Liver (tissue), 9 donors: ENCODE measurements around the gene CFAP299. TPM values are rescaled to one million over a fixed set of nuclear protein-coding genes. Genes with fewer than 3 reads are reported as not detected.

Experiments
- DNase-seq: peaks from one replicate; pipeline ENCODE4 v3.0.0-alpha.2; 2017; ENCODE audit warnings: low spot score
- H3K27ac ChIP-seq, 2 donors: one replicate each; pipeline ENCODE4 v1.7.0; 2013; ENCODE audit warnings: inconsistent platforms in 2 of 2, low read length in 2 of 2, control low read depth in 1 of 2, low read depth in 1 of 2, mild to moderate bottlenecking in 1 of 2
- H3K27me3 ChIP-seq, 4 donors: one replicate each; pipeline versions ENCODE4 v1.6.1 to v1.7.0; 2013; ENCODE audit warnings: low read length in 3 of 4, inconsistent platforms in 1 of 4, mild to moderate bottlenecking in 1 of 4, moderate library complexity in 1 of 4; ENCODE audit not compliant: control insufficient read depth in 4 of 4, insufficient read depth in 4 of 4
- H3K36me3 ChIP-seq, 4 donors: one replicate each; pipeline versions ENCODE4 v1.6.1 to v1.7.0; 2013; ENCODE audit warnings: low read length in 3 of 4, mild to moderate bottlenecking in 3 of 4, low read depth in 1 of 4, moderate library complexity in 1 of 4; ENCODE audit not compliant: control insufficient read depth in 4 of 4, insufficient read depth in 3 of 4
- H3K4me1 ChIP-seq, 4 donors: one replicate each; pipeline versions ENCODE4 v1.6.1 to v1.7.0; 2013; ENCODE audit warnings: low read length in 3 of 4, mild to moderate bottlenecking in 3 of 4, moderate library complexity in 1 of 4; ENCODE audit not compliant: control insufficient read depth in 4 of 4, insufficient read depth in 4 of 4
- H3K4me3 ChIP-seq, 3 donors: one replicate each; pipeline versions ENCODE4 v1.6.1 to v1.7.0; 2013; ENCODE audit warnings: low read length in 3 of 3, control low read depth in 1 of 3, low read depth in 1 of 3, mild to moderate bottlenecking in 1 of 3
- H3K9ac ChIP-seq, 2 donors: one replicate each; pipeline ENCODE4 v1.7.0; 2013; ENCODE audit warnings: low read length in 2 of 2, mild to moderate bottlenecking in 2 of 2, moderate library complexity in 2 of 2, control low read depth in 1 of 2, low read depth in 1 of 2
- H3K9me3 ChIP-seq, 4 donors: one replicate each; pipeline versions ENCODE4 v1.6.1 to v1.7.0; 2013; ENCODE audit warnings: low read length in 3 of 4; ENCODE audit not compliant: control insufficient read depth in 4 of 4
- ATF3 ChIP-seq: IDR thresholded peaks from 2 replicates; pipeline ENCODE4 v1.6.1; 2016; ENCODE audit warnings: antibody characterized with exemption
- CTCF ChIP-seq: fragments of 150-350 bp; IDR thresholded peaks from 2 replicates; pipeline ENCODE4 v1.5.1; 2017; ENCODE audit warnings: improper control_type of control experiment, low read depth, low read length; ENCODE audit not compliant: missing input control
- EGR1 ChIP-seq, 2 donors: IDR thresholded peaks; 2 replicates each; pipeline ENCODE4 v1.6.1; 2016 to 2018; ENCODE audit warnings: antibody characterized with exemption in 2 of 2, low read depth in 2 of 2
- FOXA1 ChIP-seq: IDR thresholded peaks from 2 replicates; pipeline ENCODE4 v1.6.1; 2016; ENCODE audit warnings: antibody characterized with exemption
- FOXA2 ChIP-seq: IDR thresholded peaks from 2 replicates; pipeline ENCODE4 v1.6.1; 2016; ENCODE audit warnings: antibody characterized with exemption
- GABPA ChIP-seq, 2 donors: IDR thresholded peaks in 1 of 2; conservative IDR thresholded peaks in 1 of 2; 2 replicates each; pipeline ENCODE4 v1.6.1; 2016; ENCODE audit warnings: antibody characterized with exemption in 2 of 2, mild to moderate bottlenecking in 1 of 2, moderate library complexity in 1 of 2
- HNF4A ChIP-seq, 2 donors: conservative IDR thresholded peaks; 2 replicates each; pipeline ENCODE4 v1.6.1; 2016; ENCODE audit warnings: antibody characterized with exemption in 2 of 2, mild to moderate bottlenecking in 2 of 2
- HNF4G ChIP-seq: IDR thresholded peaks from 2 replicates; pipeline ENCODE4 v1.6.1; 2016; ENCODE audit warnings: antibody characterized with exemption
- JUND ChIP-seq, 2 donors: IDR thresholded peaks; 2 replicates each; pipeline ENCODE4 v1.6.1; 2016; ENCODE audit warnings: antibody characterized with exemption in 2 of 2
- MAX ChIP-seq: IDR thresholded peaks from 2 replicates; pipeline ENCODE4 v1.6.1; 2016; ENCODE audit warnings: antibody characterized with exemption
- NR2F2 ChIP-seq: IDR thresholded peaks from 2 replicates; pipeline ENCODE4 v1.6.1; 2016; ENCODE audit warnings: antibody characterized with exemption
- RAD21 ChIP-seq, 2 donors: IDR thresholded peaks; 2 replicates each; pipeline ENCODE4 v1.6.1; 2016; ENCODE audit warnings: antibody characterized with exemption in 2 of 2, mild to moderate bottlenecking in 2 of 2
- REST ChIP-seq: IDR thresholded peaks from 2 replicates; pipeline ENCODE4 v1.6.1; 2016; ENCODE audit warnings: antibody characterized with exemption, mild to moderate bottlenecking
- RXRA ChIP-seq, 2 donors: IDR thresholded peaks; 2 replicates each; pipeline ENCODE4 v1.6.1; 2017 to 2018; ENCODE audit warnings: antibody characterized with exemption in 2 of 2, mild to moderate bottlenecking in 1 of 2
- SP1 ChIP-seq: IDR thresholded peaks from 2 replicates; pipeline ENCODE4 v1.6.1; 2018; ENCODE audit warnings: antibody characterized with exemption, mild to moderate bottlenecking
- TAF1 ChIP-seq: conservative IDR thresholded peaks from 2 replicates; pipeline ENCODE4 v1.6.1; 2016; ENCODE audit warnings: antibody characterized with exemption, mild to moderate bottlenecking
- YY1 ChIP-seq: IDR thresholded peaks from 2 replicates; pipeline ENCODE4 v1.6.1; 2016; ENCODE audit warnings: antibody characterized with exemption, mild to moderate bottlenecking
- ZBTB33 ChIP-seq: IDR thresholded peaks from 2 replicates; pipeline ENCODE4 v1.6.1; 2016; ENCODE audit warnings: antibody characterized with exemption
- WGBS: extraction: QIAGEN DNeasy Blood & Tissue Kit; methylation state at CpG from one replicate; pipeline ENCODE4 v1.1.7; 2013; 5-methylcytosine and 5-hydroxymethylcytosine counted together
- polyA plus RNA-seq, 2 donors: library from polyadenylated mRNA; stranded (reverse) in 1 of 2; unstranded in 1 of 2; fragments of 200-250 nt in 1 of 2; fragments of >200 nt in 1 of 2; fragmentation: Nextera tagmentation in 1 of 2; extraction: Ambion mirVana in 1 of 2; gene quantifications; one replicate each; pipeline versions ENCODE4 v1.2.1 to v1.2.3, GENCODE V29; 2013 to 2015
- total RNA-seq, 2 donors: library from RNA; depleted of rRNA; stranded (reverse); fragments of >200 nt; gene quantifications; one replicate each; pipeline ENCODE4 v1.2.3, GENCODE V29; 2014
- donor health status: healthy.
- donor health status: healthy.
- donor health status: healthy.
- donor health status: healthy.
- donor health status: healthy.

CFAP299 gene
- total and polyA plus RNA-seq, 4 donors = not detected

- Histone ChIP-seq H3K9me3 (no peaks in the 10 kb centered on the region), H3K9ac (no peak overlapping the region), H3K36me3 (no peaks in the 10 kb centered on the region), H3K4me1 (no peaks in the 10 kb centered on the region), H3K27ac (no peak overlapping the region), H3K4me3 (no peak overlapping the region), H3K27me3 (peaks cover 0 to 5% (median 0%) of the 10 kb centered on the region in 4 donors)
- TF ChIP-seq HNF4G (no peak), EGR1 (IDR thresholded peaks at IDR 0.05; ENCODE audit: low read depth in 2 of 2) (no peak), TAF1 (no peak), SP1 (no peak), FOXA2 (no peak), YY1 (no peak), NR2F2 (no peak), REST (no peak), CTCF (no peak), ATF3 (no peak), FOXA1 (no peak), HNF4A (conservative IDR thresholded peaks at IDR 0.05) (no peak), ZBTB33 (no peak), MAX (no peak), JUND (IDR thresholded peaks at IDR 0.05) (no peak), GABPA (IDR thresholded peaks at IDR 0.05 in 1 of 2, conservative IDR thresholded peaks at IDR 0.05 in 1 of 2) (no peak), RAD21 (IDR thresholded peaks at IDR 0.05) (no peak), RXRA (IDR thresholded peaks at IDR 0.05) (no peak)
- DNase-seq = no peak
- 65% methylated on average over 5 of the region's 5 CpGs for WGBS
These were observed 95.9 kb downstream of the CFAP299 start for GRCh38 chr4:80431203-80431965.
